Measurements from ENCODE around the gene ARPP21.
"Not testable (repeated sequence)": the region's sequence is repeated elsewhere in the genome, so short reads cannot be mapped to it uniquely, and the experiment has no call there.

The ARPP21 gene

DNA sequence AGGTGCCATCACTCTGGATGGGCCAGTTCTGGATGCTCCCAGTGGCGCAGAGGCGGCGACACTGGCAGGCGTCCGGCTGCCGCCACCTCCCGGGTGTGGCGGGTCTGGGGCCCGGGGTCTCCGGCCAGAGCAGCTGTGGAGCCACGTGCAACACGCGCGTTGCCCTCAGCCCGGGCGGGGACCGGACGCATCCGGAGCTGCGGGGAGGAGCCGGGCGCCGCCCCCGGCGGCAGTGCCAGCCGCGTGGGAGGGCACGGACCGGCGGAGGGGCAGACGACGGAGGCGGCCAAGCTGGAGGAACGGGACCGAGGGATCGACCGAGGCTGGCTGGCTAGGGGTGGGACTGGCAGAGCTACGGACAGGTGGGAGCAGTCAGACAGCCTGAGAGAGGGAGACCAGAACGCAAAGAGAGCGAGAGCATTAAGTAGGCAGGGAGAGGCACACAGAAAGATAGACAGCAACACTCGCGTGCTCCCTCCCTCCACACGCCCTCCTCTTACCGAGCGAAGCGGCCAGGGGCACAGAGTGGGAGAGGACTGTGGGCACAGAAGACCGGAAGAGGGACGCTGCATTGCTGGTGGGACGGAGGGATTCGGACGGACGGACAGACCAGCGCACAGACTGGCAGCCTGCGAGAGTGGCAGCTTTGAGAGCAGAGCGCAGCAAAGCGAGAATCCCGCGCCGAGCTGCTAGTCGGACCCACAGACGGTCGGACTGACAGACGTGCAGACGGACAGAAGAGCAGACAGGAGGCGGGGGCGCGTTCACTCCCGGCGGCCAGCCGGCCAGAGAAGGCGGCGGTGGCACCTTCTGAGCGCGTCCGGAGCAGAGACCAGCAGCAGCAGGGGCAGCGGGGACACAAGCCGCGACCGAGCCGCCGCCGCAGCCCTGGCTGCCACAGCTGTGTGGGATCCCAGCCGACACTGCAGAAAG is at the start of gene ARPP21:
Gene ARPP21 (plus strand): TSS at position 272 of the 933 bp plus-strand sequence. CDS start 42,227 bp downstream, outside the sequence.
- no peak for DNase-seq

DNA sequence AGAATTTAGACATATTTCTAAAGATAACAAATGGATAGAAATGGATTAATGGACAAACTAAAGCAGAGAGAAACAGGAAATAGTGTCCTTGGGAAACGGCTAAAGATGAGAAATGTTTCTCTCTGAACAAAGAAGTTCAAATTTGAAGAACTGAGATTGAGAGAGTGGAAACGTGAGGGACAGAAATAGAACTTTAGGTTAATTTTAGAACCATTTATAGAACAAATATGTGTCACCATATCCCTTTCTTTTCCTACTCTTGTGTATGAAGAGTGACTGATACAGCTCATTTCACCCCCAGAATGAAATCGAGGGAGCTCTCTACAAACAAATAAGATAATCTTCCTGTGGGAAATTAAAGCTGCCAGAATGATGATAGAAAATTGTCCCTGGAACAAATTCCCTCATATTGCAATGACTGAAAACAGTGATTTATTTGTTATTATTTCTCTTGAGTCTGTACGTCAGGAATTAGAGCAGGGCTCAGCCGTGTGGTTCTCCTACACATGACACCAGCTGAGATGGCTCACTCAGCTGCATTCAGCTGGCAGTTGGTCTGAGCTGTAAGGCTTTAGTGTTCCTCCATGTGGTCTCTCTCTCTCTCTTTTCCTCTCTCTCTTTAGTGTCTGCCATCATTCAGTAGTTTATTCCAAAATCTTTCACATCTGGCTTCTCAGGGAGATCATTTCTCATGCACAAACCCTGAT is 46.6 kb upstream of the ARPP21 start:
- no peak for DNase-seq

DNA sequence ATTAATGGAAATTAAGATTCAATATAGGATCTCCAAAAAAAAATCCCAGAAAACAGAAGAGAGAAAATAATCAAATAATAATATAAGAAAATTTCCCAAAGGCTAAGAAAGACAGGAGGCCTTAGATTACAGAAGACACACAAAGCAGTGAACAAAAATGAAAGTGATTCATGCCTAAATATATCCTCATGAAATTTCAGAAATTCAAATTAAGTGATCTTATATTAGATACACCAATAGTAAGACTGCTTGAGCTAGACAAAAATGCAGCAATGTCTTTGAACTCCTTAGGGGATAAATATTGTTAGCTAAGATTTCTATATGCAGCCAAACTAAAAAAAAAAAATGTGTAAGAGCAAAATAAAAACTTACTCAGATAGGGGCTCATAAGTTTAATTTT is 44.6 kb upstream of the ARPP21 start:
- DNase-seq, result no peak

DNA sequence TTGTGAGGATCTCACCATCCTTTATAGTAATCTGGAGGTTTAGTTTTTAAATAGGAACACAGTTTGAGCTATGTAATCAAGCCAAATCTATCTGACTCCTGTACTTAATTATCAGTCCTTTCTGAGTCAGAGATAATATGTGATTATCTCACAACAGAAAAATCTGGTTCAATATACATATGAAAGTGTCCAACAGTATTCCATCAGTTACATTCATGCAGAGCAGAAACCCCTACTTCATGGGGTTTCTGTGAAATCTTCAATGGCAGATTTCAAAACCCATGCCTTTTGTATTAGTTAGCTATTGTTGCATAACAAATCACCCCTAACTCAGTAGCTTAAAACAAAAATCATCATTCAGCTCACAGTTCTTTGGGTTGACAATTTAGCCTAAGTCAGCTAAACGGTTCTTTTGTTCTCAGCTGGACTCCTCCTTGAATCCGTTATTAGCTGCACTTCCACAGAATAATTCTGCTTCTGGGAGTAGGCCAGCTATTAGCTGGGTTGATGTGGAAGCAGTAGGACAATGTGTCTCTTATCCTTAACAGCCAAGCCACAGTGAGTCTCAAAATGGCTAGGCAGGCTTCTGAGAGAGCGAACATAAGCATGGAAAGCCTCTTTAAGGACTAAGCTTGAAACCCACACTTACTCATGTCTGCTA is 42.9 kb upstream of the ARPP21 start:
- DNase-seq, result no peak

DNA sequence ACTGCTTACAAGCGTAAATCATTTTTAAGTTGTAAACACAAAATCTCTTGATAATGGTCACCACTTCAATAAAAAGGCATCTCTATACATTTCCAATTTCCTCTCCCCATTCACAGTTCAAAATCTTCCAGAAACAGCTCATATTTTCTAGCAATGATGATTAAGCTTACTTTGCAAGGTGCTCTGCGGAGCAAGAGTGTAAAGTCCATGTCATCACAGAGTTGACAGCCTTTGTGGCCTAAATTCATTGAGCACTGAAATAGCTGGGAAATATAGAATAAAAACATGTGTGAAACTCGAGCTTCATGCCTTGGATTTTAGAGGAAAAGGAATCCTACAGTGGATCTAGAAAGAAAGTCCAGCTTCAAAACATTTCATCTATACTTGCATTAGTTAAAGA is 41.8 kb upstream of the ARPP21 start:
- DNase-seq, result no peak

DNA sequence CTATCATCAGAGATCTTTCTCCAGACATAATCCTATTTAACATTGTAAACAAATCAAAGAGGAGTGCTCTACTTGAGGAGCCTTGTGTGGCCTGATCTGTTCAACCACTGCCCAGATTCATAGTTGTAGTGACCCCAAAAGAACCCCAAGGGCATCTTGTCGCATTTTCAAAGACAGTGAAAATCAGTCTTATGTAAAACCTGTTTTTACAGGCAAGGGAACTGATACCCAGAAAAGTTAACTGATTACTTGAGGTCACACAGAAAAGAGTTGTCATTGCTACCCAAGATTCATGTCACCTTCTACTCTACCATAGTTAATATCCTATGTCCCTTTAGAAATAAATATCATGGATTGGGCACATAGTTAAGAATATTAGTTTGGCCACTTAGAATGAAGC is 40.5 kb upstream of the ARPP21 start:
- DNase-seq, result no peak

DNA sequence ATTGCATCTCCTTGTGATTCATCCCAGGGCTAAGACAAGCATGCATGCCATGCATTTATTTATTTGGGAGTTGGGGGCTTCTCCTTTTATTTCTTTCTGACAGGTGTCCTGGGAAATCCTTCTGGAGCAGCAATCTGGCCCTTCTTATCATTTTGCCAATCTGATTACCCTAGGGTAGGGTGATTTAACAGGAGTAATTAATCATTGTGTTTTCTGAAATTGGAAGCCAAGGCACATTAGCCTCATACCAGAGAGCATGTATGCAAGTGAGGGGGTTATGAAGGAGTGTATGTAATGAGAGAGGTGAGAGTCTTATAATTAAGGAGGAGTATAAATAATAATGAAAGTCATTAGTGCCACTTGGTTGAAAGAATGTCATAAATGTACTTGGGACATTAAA is 37.4 kb upstream of the ARPP21 start:
- DNase-seq, result no peak

DNA sequence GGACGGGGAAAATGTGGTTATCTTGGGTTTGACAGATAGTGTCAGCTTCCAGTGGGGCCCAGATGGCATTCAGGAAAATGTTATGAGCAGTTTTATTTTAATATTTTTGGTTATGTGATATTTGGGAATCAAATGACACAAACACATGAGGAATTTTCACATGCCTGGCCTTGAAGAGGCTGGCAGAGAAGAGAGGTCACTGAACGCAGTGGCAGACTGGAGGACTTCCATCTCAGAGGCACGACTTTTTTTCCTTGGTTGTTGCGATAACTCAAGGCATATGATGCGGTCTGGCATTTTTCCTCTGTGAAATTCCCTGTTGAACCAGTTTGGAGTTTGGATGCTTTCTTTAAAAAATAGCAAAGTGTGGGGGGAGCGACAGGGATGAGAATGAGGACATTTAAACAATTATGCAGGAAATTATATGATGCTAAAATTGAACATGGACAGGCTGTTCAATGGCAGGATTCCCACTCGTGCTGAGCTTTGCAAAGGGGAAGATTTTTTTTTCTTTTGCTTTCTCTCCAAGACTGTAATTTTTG is 36.9 kb upstream of the ARPP21 start:
- DNase-seq, result no peak

DNA sequence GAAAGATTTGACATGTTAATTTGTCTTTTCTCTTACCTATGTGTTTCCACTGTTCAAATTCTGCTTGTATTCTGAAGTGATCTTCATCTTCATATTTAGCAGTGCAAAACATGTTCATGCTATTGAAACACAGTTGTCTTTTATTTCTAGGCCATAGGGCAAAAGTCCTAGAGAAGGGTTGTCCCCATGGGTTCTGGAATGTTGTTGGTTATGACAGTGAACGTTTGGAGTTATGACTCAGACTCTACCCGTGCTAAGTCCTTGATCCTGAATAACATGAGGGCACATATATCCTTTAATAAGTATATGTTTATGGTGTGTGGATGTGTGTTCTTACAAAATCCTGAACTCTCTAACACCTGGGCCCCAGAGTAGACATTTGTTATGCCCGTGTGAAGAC is 23.0 kb upstream of the ARPP21 start:
- DNase-seq, result no peak

DNA sequence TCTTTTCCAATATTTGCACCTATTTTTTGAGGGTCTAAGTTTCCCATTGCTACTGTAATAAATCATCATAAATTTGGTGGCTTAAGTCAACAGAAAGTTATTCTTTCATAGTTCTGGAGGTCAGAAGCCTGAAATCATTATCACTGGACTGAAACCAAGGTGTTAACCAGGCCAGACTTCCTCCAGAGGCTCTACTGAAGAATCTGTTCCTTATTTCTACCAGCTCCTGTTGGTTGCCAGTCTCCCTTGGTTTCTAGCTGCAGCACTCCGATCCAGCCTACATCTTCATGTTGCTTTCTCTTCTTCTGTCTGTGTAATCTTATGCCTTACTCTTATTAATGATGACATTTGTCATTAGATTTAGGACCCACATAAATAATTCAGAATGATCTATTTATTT is 22.0 kb upstream of the ARPP21 start:
- no peak for DNase-seq

DNA sequence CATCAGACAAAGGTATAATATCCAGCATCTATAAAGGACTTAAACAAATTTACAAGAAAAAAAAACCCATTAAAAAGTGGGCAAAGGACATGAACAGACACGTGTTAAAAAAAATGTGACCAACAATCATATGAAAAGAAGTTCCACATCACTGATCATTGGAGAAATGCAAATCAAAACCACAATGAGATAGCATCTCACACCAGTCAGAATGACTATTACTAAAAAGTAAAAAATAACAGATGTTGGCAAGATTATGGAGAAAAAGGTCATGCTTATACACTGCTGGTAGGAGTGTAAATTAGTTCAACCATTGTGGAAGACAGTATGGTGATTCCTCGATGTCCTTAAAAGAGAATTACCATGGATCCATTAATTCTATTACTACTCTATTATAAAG is 19.1 kb upstream of the ARPP21 start:
- DNase-seq, result not testable (repeated sequence)

DNA sequence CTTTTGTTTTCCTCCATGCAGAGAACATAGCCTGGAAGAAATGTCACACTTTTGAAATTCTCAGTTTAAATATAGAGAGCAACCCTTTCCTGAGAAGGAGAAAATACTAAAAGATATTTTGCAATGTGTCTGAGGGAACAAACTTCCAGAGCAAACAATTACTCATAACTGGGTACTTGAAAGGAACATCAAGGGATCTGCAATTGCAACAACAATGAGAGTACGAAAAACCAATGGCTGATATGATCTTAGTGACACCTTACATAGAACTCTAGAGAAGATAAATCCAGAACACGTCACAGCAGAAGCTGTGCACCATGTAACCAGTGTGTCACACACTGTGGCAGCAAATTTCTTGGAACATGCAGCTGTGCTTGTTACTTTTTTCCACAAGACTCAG is 14.6 kb upstream of the ARPP21 start:
- no peak for DNase-seq

DNA sequence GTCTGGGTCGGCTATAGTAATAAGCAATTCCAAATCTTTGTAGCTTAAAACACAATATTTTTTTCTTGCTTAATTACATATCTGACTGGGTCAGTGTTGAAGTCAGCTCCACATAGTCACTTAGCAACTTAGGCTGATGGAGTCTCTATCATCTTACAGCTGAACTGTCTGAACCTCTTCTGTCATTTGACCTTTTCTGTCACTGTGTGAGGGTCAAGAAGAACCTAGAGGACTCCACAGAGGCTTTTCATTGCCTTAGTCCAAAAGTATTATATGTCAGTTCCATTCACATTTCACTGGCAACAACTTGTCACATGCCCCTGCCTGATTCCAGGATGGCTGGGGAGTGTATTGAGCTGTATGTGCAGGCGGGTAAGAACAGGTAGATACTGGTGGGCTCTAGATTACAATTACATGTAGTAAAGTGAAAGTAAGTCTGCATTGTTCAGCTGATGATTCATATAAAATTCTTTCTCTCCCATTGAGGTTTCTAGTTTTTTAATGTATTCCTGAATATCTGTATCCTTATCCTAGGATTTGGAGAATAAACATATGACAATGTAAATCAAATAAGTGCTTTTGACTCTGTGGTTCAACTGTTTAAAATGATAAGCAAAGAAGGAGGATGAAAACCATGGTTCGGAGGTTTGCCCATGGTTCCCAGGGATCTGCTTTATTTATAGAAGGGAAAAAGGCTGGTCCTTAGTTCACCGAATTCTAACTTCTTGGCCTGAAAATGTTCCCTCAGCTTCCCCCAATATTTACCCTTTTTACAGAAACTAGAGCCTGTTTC is 5.8 kb upstream of the ARPP21 start:
- no peak for DNase-seq

DNA sequence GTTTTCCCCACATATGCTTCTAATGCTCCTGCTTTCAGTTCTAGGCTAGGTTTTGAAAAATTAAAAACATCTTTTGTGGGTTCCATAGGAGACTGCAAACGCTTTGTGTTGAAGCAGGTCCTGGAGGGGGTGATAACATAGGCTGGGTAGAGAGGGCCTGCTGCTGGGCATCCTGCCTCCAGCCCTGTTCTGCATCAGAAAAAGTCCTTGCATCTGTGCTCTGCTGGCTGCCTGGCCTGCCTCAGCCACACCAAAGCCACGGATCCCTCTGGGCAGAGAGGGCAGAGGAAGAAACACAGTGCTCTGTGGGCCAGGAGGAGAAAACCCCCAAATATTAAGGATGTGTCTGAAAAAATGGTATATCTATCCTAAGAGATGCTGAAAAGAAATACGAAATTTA is 3.9 kb upstream of the ARPP21 start:
- no peak for DNase-seq

DNA sequence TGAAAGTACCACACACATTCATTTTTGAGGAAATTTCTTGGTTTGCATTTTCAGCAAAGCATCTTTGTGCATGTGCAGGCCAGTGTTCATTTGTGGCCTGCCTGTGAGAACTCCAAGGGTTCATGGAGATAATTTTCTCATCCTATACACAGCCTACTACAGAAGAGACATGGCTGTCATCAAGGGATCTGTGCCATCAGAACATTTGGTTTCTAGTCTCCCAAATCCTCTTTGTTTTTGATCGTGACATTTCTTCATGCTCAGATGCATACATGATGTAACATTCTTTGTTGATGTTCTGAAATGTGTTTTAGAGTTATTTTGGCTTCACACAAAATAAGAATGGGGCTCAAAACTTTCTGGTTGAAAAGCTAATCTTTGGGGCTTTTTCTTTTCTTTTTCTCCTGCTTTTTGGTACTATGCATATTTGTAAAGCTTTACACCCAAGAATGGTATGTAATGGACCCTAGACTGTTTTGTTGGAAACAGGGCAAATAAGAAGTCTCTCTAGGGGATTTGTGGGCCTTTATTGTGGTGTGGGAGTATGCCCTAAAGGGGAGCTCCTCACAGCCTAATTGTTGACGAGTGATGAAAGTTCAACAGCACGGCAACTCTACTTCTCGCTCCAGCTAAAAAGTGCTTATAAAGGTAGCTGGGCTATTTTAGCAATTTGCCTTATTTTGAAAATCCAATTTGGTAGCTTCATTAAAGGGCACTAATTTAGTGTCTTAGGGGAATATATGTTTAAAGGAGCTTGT is 3.2 kb upstream of the ARPP21 start:
- no peak for DNase-seq

DNA sequence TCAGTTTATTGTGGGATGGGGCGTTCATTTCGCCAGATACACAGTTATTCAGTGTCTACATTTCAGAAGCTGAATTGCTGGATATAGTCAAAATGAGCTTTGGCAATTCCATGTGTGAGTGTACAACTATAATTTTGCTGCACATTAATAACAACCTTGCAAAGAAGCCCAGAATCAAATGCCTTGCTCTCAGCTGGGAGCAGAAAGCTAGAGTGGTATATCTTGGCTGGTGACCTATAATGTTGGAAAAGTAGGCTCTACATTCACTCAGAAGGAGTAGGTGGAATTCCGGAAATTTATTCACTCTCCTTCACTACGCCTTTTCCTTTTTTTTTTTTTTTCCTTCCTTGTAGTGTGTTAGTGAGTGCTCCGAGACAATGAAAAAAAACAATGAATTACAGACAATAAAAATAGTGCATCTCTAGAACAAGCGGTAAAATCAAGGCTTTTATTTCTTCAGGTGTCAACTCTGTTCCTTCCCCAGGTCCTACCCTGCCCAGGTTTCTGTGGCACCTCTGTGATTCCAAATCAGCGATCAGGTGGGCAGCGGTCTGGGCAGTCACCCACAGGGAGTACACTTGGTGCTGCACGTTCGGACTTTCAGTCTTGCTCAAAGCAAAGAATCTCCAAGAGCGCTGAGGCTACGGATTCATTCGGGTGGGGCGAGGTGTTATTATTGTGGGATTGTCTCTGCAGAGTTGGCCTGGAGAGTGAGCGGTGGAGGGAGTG is 910 bp upstream of the ARPP21 start:
- DNase-seq, result no peak

DNA sequence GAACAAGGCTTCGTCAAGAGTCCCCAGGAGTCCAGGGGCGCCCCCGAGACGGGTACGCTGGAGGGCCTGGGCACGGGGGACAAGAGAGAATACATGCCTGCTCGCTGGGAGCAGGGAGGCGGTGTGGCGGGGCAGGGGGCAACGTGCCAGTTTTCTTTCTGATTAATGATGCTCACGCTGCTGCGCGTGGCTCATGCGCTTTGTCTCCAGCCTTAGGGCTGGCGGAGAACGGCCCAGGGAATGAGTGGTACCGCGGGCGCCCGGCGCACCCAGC is 408 bp upstream of the ARPP21 start:
- DNase-seq, result no peak

DNA sequence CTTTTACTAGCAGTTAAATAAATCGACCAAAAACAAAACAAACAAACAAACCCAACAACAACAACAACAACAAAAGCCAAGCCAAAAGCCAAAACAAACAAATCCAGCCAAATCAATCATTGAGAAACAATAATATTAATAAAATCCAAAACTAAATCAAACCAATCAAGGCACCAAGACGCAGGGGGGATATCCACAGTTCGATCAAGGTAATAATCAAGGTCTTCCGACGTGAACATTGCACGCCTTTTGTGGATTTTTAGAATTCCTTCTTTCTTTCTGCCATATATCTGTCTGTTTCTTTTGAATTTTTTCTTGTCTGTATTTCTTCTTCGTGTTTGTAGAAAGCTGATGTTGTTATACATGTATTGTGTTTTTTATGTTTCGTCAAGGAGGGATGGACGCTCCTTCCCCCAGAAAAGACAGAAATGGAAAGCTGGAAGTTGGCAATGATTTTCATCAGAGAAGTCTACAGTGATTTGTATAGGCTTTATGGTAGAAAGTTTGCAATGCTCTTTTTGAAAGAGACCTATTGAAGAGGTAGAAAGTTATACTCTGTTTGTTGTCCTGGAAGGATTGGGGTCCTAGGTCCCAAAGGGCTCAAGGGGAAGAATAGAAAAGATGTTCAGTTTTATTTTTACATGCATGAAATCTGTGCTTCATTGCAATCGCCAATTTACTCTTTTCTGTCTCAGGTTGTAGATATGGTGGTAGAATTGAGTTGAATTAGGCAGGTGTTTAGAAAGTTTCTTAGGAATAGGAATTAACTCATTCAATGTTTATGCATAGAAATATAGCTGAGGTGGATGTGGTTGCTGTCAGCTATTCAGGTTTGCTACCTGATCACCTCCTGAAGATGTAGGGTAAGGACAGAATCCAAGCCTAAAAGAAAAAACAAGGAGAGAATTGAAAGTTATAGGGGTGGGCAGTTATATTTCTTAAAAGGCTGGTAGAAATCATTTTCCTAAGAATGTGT is 1.2 kb downstream of the ARPP21 start:
- DNase-seq, result no peak

DNA sequence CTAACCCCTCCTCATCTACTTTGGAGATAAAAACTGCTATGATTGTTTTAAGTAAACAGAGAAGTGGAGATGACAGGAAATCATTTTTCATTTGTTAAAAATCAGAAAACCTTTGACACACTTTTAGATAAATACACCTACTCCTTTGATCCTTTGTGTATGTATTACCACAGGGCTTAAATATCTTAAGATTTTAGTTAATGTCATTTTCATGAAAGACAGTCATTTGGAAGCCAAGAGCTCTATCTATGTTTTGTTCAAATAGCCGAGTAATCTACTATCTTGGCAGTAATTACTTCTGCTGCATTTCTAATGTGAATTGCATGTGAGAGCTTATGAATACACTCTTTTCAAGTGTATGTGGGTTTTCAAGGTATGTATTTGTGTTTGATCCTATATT is 2.0 kb downstream of the ARPP21 start:
- DNase-seq, result no peak

DNA sequence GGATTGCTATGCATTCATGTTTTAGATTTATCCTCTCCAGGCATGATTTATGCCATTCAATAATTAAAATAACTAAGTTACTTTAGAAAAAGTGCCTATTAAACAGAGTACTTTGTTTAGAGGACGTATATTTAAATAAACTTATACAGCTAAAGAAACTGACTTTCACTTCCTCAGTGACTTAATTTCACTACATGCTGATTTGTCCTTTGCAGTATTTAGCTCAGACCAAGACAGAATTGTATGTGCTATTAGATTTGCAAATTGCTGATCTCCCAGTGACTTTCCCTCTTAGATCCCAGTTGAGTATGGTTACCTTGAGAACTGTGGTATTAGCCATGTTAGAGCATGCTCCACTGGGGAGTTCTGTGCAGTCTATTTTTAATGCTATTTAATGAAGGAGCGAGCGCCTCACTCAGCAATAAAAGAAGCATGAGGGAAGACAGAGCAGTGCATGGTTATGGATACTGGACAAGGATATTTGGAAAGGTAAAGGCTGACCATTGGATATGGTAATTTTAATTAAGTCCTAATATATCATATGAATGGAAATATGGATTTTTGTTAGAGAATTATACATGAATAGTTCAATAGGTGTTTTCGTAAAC is 2.7 kb downstream of the ARPP21 start:
- no peak for DNase-seq
